ENCODE measurements around the gene ACIN1. TPM values are rescaled to one million over a fixed set of nuclear protein-coding genes. Genes with fewer than 3 reads are reported as not detected.

ACIN1 gene
- total and polyA plus RNA-seq, 2 of the 13 experiments (the other 11 are each of a cell fraction or from before 2014, with no cell fraction given), result 165 to 183 TPM

GRCh38 chr14:23104591-23105347, 9.8 kb upstream of the ACIN1 start, which contains the start of gene CIROP (continued):
- TF ChIP-seq ZHX2 (IDR thresholded peaks at IDR 0.05; ENCODE audit: low read depth), result no peak
- TF ChIP-seq ZHX2 (CRISPR knock-in tag; IDR thresholded peaks at IDR 0.05; ENCODE audit: borderline replicate concordance), result no peak
- TF ChIP-seq MBD4 (IDR thresholded peaks at IDR 0.05; ENCODE audit: borderline replicate concordance, low read length), result no peak
- no peak for TF ChIP-seq ZNF879 (CRISPR knock-in tag; IDR thresholded peaks at IDR 0.05)
- TF ChIP-seq SIX4 (CRISPR knock-in tag; IDR thresholded peaks at IDR 0.05), result no peak
- peak; percentile 98 for TF ChIP-seq ZNF770 (CRISPR knock-in tag; IDR thresholded peaks at IDR 0.05)
- no peak for TF ChIP-seq ZNF562 (CRISPR knock-in tag; IDR thresholded peaks at IDR 0.05; ENCODE audit: borderline replicate concordance)
- no peak for TF ChIP-seq ELF3 (CRISPR knock-in tag; IDR thresholded peaks at IDR 0.05)
- peak; percentile 39; the same call in 1 of the 2 replicates for TF ChIP-seq MXD4 (CRISPR knock-in tag; IDR thresholded peaks at IDR 0.05)
- peak; percentile 62; the same call in 1 of the 2 replicates for TF ChIP-seq NFKB2 (CRISPR knock-in tag; IDR thresholded peaks at IDR 0.05; ENCODE audit: borderline replicate concordance)
- no peak for TF ChIP-seq ZNF101 (CRISPR knock-in tag; IDR thresholded peaks at IDR 0.05; ENCODE audit: borderline replicate concordance, low read depth)
- no peak for TF ChIP-seq BCLAF1 (IDR thresholded peaks at IDR 0.05)
- no peak for TF ChIP-seq SNAPC5 (CRISPR knock-in tag; IDR thresholded peaks at IDR 0.05; ENCODE audit: borderline replicate concordance)
- TF ChIP-seq ZNF292 (CRISPR knock-in tag; IDR thresholded peaks at IDR 0.05; ENCODE audit: borderline replicate concordance, low read depth), result peak; percentile 95
- peak; percentile 6; the same call in 1 of the 2 replicates for TF ChIP-seq ETV5 (CRISPR knock-in tag; IDR thresholded peaks at IDR 0.05; ENCODE audit: borderline replicate concordance)
- no peak for TF ChIP-seq PHB2 (IDR thresholded peaks at IDR 0.05; ENCODE audit: partially characterized antibody)
- no peak for TF ChIP-seq KLF16 (CRISPR knock-in tag; IDR thresholded peaks at IDR 0.05)
- TF ChIP-seq PPARG (CRISPR knock-in tag; conservative IDR thresholded peaks at IDR 0.05), result no peak
- peak; percentile 83; the same call in 1 of the 2 replicates for TF ChIP-seq FOXC1 (CRISPR knock-in tag; IDR thresholded peaks at IDR 0.05; ENCODE audit: borderline replicate concordance)

Data from HepG2 (cell line).